GM20431 (cell line): Measurements from ENCODE around the gene PRRT2.
"Not testable (repeated sequence)": the region's sequence is repeated elsewhere in the genome, so short reads cannot be mapped to it uniquely, and the experiment has no call there.

Source experiments
- in situ Hi-C: fragments of 300-500 bp; cut with MseI, MboI; formaldehyde crosslinking; loops from one replicate; pipeline ENCODE4 v1.15.0; 2020; ENCODE audit warnings: low sequenced_read_pairs; ENCODE audit not compliant: unreplicated experiment

Gene PRRT2

DNA sequence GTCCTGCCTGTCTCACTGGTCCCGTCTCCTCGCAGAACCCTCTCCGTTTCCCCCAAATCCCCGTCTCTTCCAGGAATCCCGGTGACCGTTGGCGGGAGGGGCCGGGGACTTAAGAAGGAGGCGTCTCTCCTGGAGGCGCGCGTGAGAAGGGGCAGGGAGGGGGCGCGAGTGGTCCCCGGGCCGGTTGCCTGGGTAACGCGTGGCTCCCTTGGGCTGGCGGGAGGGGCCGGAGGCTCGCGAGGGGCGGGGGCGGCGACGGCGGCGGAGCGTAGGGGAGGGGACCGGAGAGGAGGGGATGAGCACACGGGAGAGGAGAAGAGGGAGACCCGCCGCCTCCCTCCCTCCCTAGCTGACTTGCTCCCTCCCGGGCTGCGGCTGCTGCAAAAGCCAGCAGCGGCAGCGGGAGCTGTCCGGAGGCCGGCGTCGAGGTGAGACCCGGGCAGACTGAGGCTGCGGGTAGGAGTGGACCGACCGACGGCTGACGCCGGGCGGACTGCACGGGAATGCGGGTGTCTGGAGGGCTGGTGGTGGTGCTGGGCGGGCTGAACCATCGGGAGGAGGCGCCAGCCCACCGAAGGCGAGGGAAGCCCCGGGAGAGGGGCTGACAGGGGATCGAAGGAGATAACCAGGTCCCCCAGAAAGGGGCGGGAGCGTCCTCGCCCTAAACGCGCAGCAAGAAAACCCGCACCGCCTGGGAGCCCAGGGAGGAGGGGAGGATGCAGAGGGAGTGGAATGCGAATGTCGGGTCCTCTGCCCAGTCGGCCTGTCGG is at the start of gene PRRT2:
TSS of gene PRRT2 (plus strand) at position 298 of the 770 bp plus-strand sequence. CDS start 862 bp downstream, outside the sequence.
- in situ Hi-C loops = loop anchor here (10.0 kb wide), 1 partner anchor 63 kb away; no protein-coding TSS in a partner anchor

DNA sequence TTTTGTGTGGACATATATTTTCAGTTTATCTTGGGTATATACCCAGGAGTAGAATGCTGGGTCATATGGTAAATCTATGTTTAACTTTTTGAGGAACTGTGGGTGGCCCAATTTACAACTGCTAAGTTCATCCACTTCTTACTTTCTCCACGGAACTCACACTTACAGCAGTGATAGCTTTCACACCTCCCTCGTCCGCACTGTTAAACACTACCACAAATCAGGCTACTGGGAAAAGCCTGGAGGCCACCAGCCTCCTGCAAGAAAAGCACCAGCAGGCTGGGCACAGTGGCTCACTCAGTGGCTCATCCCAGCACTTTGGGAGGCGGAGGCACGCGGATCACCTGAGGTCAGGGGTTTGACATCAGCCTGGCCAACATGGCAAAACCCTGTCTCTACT is 48.7 kb upstream of the PRRT2 start:
- in situ Hi-C loops = no loop called here

GRCh38 chr16:29765167-29766032 is 46.6 kb upstream of the PRRT2 start:
- in situ Hi-C loops = no loop called here

DNA sequence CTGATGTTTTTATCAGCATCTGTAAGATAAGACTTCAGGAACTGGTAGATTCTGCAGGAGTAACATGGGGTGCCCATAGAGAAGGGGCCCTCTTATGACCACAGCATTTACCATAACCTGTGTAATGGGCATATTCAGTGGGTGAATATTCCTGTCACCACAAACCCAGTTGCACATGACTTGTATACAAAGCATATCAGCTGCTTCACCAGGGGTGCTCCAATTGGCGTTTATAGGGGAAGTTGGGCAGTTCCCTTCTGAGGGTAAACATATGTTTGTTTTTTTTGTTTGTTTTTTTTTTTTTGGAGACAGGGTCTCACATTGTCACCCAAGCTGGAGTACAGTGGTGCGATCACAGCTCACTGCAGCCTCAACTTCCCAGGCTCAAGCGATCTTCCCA is 45.4 kb upstream of the PRRT2 start:
- in situ Hi-C loops = no loop called here

DNA sequence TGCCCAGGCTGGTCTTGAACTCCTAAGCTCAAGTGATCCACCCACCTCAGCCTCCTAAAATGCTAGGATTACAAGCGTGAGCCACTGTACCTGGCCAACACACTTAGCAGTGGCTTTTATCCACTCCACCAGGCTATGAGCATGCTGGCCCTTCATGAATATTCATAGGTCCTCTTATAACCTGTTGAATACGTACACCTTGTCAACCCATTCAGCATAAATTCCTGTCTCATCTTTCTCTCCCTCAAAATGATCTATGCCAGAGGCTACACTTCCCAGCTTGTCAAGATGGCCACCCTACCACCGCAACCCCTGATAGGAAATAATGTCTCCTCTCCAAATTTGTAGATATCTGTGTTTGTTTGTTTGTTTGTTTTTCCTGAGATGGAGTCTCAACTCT is 44.9 kb upstream of the PRRT2 start:
- in situ Hi-C loops = no loop called here

- in situ Hi-C loops = no loop called here
These were observed 42.5 kb upstream of the PRRT2 start for GRCh38 chr16:29769507-29769906.

DNA sequence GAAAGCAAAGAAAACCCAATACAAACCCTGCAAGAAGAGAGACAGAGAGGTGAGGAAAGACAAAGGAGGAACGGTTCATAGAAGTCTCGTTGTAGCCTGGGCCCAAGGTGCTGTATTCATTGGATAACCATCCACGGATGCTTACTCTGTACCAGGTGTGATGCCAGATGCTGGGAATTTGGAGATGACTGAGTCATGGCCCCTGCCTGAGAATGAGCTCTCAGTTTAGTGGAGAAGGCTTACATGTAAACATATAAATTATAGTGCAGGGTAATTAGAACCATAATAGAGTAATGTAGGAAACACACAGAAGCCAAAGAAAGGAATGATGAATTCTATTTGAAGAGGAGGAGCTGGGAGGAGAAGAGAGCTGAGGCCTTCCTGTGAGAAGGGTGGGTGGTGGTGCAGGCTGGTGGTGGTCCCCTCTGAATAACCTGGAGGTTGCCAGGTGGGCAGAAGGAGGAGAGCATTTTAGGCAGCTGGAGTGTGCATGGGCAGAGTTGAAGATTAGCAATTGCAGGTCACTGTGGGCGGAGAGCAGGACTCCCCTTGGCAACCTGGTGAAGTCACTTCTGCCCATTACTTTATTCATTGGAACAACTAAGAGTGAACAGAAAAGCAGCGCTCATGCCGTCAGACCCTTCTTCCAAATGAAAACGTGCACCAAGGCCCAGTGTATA is 41.6 kb upstream of the PRRT2 start:
- in situ Hi-C loops = no loop called here

DNA sequence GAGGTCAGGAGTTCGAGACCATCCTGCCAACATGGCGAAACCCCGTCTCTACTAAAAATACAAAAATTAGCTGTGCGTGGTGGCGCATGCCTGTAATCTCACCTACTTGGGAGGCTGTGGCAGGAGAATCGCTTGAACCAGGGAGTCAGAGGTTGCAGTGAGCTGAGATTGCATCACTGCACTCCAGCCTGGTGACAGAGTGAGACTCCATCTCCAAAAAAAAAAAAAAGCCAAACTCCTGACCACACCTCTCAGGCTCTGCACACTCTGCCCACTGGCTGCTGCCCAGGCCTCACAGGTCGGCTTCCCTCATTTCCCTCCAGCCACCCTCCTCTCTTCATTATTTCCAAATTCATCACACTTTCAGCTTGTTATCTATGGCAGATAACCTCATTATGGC is 39.7 kb upstream of the PRRT2 start:
- in situ Hi-C loops = not testable (repeated sequence)

DNA sequence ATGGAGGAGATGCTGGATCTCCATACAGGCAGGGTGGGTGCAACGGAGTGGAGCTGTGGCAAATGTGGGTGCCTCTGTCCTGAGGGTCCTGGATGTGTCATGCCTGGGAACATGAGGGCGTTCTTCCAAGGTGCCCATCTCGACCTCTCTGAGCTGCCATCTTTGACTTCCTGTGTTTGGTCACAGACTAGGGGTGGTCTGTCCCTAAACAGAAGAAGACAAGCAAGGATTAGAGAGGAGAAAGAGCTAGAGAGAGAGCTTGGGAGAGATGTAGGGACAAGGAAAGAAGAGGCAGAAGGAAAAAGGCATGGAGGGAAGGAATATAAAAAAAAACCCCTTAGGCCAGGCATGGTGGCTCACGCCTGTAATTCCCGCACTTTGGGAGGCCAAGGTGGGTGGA is 37.3 kb upstream of the PRRT2 start:
- in situ Hi-C loops = no loop called here

GRCh38 chr16:29775742-29776408 is 36.1 kb upstream of the PRRT2 start:
- in situ Hi-C loops = no loop called here

DNA sequence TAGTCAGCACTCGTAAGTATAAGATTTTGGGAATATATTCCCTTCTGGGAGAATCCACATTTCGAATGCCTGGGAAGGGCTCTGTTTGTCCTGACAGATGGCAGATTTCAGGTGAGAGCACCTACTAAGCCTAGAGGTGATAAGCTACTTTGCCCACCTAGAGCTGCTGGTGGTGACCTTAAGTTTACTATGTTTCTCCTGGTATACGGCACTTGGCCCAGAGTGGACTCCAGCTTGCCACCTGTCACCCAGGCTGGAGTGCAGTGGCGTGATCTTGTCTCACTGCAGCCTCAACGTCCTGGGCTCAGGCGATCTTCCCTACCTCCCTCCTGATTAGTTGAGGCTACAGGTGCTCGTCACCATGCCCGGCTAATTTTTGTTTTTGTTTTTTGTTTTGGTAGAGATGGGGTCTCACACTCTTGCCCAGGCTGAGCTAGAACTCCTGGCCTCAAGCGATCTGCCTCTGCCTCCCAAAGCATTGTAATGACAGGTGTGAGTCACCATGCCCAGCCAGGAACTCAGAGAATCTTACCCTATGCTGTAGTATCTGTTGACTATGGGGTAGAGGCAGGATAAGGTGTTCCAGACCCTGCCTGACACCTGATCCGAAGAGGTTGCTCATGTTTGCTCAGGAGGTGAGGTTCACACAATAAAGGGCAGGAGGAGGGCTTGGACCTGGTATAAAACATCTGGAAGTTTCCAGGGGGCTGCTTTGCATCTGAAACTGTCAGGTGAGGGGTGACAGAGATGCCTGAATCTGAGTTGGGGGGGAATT is 34.2 kb upstream of the PRRT2 start, which contains the start of gene ZG16:
TSS of gene ZG16 (plus strand) at position 681 of the 775 bp plus-strand sequence. CDS start 1,011 bp downstream, outside the sequence.
- in situ Hi-C loops = no loop called here

- in situ Hi-C loops = no loop called here
These were observed 32.5 kb upstream of the PRRT2 start for GRCh38 chr16:29779474-29779873.

DNA sequence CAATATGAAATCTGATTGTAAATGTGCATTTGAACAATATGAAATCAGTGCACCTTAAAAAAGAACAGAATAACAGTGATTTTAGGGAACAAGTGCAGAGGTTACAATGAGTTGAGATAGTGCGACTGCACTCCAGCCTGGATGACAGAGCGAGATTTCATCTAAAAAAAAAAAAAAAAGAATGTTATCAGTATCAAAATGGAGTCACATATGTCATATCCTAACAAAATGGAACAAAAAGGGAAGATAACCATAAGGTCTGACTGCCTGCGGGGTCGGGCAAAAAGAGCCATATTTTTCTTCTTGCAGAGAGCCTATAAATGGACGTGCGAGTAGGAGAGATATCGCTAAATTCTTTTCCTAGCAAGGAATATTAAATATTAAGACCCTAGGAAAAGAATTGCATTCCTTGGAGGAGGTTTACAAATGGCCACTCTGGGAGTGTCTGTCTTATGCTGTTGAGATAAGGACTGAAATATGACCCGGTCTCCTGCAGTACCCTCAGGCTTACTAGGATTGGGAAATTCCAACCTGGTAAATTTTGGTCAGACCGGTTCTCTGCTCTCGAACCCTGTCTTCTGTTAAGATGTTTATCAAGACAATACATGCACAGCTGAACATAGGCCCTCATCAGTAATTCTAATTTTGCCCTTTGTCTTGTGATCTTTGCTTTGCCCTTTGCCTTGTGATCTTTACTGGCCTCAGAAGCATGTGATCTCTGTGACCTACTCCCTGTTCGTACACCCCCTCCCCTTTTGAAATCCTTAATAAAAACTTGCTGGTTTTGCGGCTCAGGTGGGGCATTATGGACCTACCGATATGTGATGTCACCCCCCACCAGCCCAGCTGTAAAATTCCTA is 28.7 kb upstream of the PRRT2 start:
- in situ Hi-C loops = not testable (repeated sequence)

GRCh38 chr16:29784157-29784556 is 27.8 kb upstream of the PRRT2 start:
- in situ Hi-C loops = no loop called here

DNA sequence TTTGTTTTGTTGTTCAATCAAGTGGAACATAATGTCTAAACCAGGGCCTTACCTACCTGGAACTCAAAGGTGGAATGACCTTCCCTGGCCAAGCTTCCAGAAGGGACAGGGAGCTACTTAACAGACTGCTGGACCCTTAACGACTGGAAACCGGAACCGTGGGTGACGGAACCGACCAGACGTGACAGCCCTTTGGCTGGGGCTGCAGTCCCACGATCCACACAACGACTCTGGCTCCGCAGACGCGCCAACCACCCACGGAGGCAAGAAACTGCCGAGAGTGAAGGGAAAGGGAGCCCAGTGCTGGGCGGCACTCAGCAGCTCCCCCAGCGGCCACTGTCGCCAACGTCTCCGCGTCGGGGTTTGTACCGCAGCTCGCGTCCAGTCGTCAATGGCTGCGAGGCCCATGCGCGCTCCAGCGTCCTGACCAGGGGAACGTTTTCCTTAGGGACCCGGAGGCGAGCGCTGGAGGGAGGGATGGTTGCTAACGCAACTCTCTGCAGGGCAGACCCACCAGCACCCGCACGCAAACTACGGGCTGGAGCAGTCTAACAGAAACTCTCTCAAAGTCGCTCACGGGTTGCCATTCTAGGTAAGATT is 27.0 kb upstream of the PRRT2 start:
- in situ Hi-C loops = no loop called here

DNA sequence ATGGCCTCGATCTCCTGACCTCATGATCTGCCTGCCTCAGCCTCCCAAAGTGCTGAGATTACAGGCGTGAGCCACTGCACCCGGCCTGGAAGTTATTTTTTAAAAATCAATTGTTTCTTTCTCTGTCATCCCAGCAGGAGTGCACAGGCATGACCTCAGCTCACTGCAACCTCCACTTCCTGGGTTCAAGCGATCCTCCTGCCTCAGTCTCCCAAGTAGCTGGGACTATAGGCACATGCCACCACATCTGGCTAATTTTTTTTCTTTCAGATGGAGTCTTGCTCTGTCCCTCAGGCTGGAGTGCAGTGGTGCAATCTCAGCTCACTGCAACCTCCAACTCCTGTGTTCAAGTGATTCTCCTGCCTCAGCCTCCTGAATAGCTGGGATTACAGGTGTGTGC is 24.8 kb upstream of the PRRT2 start:
- in situ Hi-C loops = not testable (repeated sequence)

GRCh38 chr16:29789775-29790182 is 22.2 kb upstream of the PRRT2 start:
- in situ Hi-C loops = no loop called here
